DOHH2 (cell line): ENCODE measurements around the gene ADPRS.

Experiments
- H3F3A ChIP-seq: fragments of 200-600 bp; sonication (generic), shearing (Covaris generic); 2 replicates; pipeline ENCODE4 v1.6.0; 2016; ENCODE audit warnings: antibody characterized with exemption, mild to moderate bottlenecking; ENCODE audit not compliant: control insufficient read depth, insufficient read depth
- H3K27ac ChIP-seq: fragments of 200-600 bp; sonication (generic); 2 replicates; pipeline ENCODE4 v1.5.1; 2014; ENCODE audit warnings: low read depth, mild to moderate bottlenecking, low read length, moderate library complexity
- H3K27me3 ChIP-seq: fragments of 200-600 bp; sonication (generic); 2 replicates; pipeline ENCODE4 v1.6.1; 2014; ENCODE audit warnings: mild to moderate bottlenecking, low read length, mixed read lengths; ENCODE audit not compliant: control insufficient read depth
- H3K36me3 ChIP-seq: fragments of 200-600 bp; sonication (generic); 2 replicates; pipeline ENCODE4 v1.6.1; 2014; ENCODE audit warnings: mild to moderate bottlenecking, low read length, moderate library complexity, mixed read lengths; ENCODE audit not compliant: control insufficient read depth
- H3K4me1 ChIP-seq: fragments of 200-600 bp; sonication (generic); 2 replicates; pipeline ENCODE4 v1.6.1; 2014; ENCODE audit warnings: mild to moderate bottlenecking, low read length, mixed read lengths; ENCODE audit not compliant: control insufficient read depth
- H3K4me2 ChIP-seq: fragments of 200-600 bp; sonication (generic); 2 replicates; pipeline ENCODE4 v1.6.0; 2014; ENCODE audit warnings: mild to moderate bottlenecking, low read length, moderate library complexity
- H3K4me3 ChIP-seq: fragments of 200-600 bp; sonication (generic); 2 replicates; pipeline ENCODE4 v1.5.1; 2014; ENCODE audit warnings: mild to moderate bottlenecking, low read length, mixed read lengths
- H3K79me2 ChIP-seq: fragments of 200-600 bp; sonication (generic); 2 replicates; pipeline ENCODE4 v1.6.1; 2014; ENCODE audit warnings: mild to moderate bottlenecking, low read length, mixed read lengths; ENCODE audit not compliant: control insufficient read depth
- H3K9me2 ChIP-seq: fragments of 200-600 bp; sonication (generic); replicated peaks from 2 replicates; pipeline ENCODE4 v1.6.1; 2014; ENCODE audit warnings: mild to moderate bottlenecking, low read length, mixed read lengths; ENCODE audit not compliant: control insufficient read depth
- H3K9me3 ChIP-seq: fragments of 200-600 bp; sonication (generic); 2 replicates; pipeline ENCODE4 v1.6.1; 2014; ENCODE audit warnings: antibody characterized with exemption, low read length, mixed read lengths; ENCODE audit not compliant: control insufficient read depth, insufficient read depth
- H4K20me1 ChIP-seq: fragments of 200-600 bp; sonication (generic); 2 replicates; pipeline ENCODE4 v1.6.0; 2014; ENCODE audit warnings: low read depth, mild to moderate bottlenecking, antibody characterized with exemption, low read length, moderate library complexity; ENCODE audit not compliant: control insufficient read depth, insufficient read depth
- CTCF ChIP-seq: fragments of 200-600 bp; sonication (generic); IDR thresholded peaks from one replicate; pipeline ENCODE4 v1.5.1; 2014; ENCODE audit warnings: antibody characterized with exemption, mild to moderate bottlenecking, low read depth, low read length; ENCODE audit not compliant: poor library complexity, severe bottlenecking
- EZH2phosphoT487 ChIP-seq: fragments of 200-600 bp; sonication (generic); IDR thresholded peaks from 2 replicates; pipeline ENCODE4 v1.6.1; 2017; ENCODE audit warnings: borderline replicate concordance, mild to moderate bottlenecking, antibody characterized with exemption, low read length, moderate library complexity, mixed read lengths

ADPRS gene

GRCh38 chr1:36092798-36093185 is 4.1 kb downstream of the ADPRS start:
- TF ChIP-seq CTCF (no peak), EZH2phosphoT487 (no peak)
- H3K36me3 ChIP-seq = peaks cover 63% of the 10 kb centered on the region

GRCh38 chr1:36093226-36093625 is 4.5 kb downstream of the ADPRS start:
- no peaks in the 10 kb centered on the region for H3K27me3 ChIP-seq

More at GRCh38 chr1:36092798-36093185, 4.1 kb downstream of the ADPRS start:
- H3K4me3 ChIP-seq = no peak overlapping the region
- no peaks in the 10 kb centered on the region for H3K9me2 ChIP-seq
- peaks cover 26% of the 10 kb centered on the region for H3K79me2 ChIP-seq
- no peaks in the 10 kb centered on the region for H3K9me3 ChIP-seq
- H3K4me1 ChIP-seq = peaks cover 14% of the 10 kb centered on the region
- no peaks in the 10 kb centered on the region for H4K20me1 ChIP-seq
- peaks cover 11% of the 10 kb centered on the region for H3F3A ChIP-seq
- H3K27ac ChIP-seq = no peak overlapping the region
- H3K27me3 ChIP-seq = no peaks in the 10 kb centered on the region
- H3K4me2 ChIP-seq = no peak overlapping the region

GRCh38 chr1:36093929-36094328 is 5.2 kb downstream of the ADPRS start:
- Histone ChIP-seq H3K27me3 (no peaks in the 10 kb centered on the region), H3K9me3 (no peaks in the 10 kb centered on the region), H3K4me1 (peaks cover 9% of the 10 kb centered on the region), H3K4me3 (no peak overlapping the region), H3K9me2 (no peaks in the 10 kb centered on the region), H3K27ac (no peak overlapping the region), H3K79me2 (peaks cover 24% of the 10 kb centered on the region), H4K20me1 (no peaks in the 10 kb centered on the region), H3K36me3 (peaks cover 61% of the 10 kb centered on the region), H3K4me2 (no peak overlapping the region), H3F3A (peaks cover 11% of the 10 kb centered on the region)
- no peak for TF ChIP-seq EZH2phosphoT487
- TF ChIP-seq CTCF = no peak

More at GRCh38 chr1:36093226-36093625, 4.5 kb downstream of the ADPRS start:
- H3K27ac ChIP-seq = no peak overlapping the region
- H3K4me3 ChIP-seq = no peak overlapping the region
- no peaks in the 10 kb centered on the region for H3K9me2 ChIP-seq
- peaks cover 11% of the 10 kb centered on the region for H3F3A ChIP-seq
- H3K4me2 ChIP-seq = no peak overlapping the region
- H3K79me2 ChIP-seq = peaks cover 26% of the 10 kb centered on the region
- peaks cover 63% of the 10 kb centered on the region for H3K36me3 ChIP-seq
- TF ChIP-seq CTCF (no peak), EZH2phosphoT487 (no peak)
- H3K9me3 ChIP-seq = no peaks in the 10 kb centered on the region
- no peaks in the 10 kb centered on the region for H4K20me1 ChIP-seq
- peaks cover 12% of the 10 kb centered on the region for H3K4me1 ChIP-seq
